SK-N-SH (cell line): ENCODE data around the gene GALNT18. TPM values are rescaled to one million over a fixed set of nuclear protein-coding genes. Genes with fewer than 3 reads are reported as not detected.

ENCODE experiments used
- CTCF ChIA-PET: fragments of 300-600, 350-600 bp; formaldehyde crosslinking; extraction: SDS; loops from one replicate; lab custom pipeline; 2021; lab: Yijun Ruan, JAX
- POLR2A ChIA-PET: fragments of 350-600 bp; sonication (Branson Sonifier 250); formaldehyde crosslinking; extraction: SDS; loops from one replicate; lab custom pipeline; 2020; ENCODE audit warnings: antibody characterized with exemption, inconsistent platforms; lab: Yijun Ruan, JAX
- DNase-seq: peaks from one replicate; pipeline ENCODE4 v3.0.0; 2012
- H2AFZ ChIP-seq: fragments of 200-600 bp; sonication (generic); 2 replicates; pipeline ENCODE4 v1.8.1; 2016; ENCODE audit warnings: antibody characterized with exemption, mild to moderate bottlenecking, low read depth
- H3F3A ChIP-seq: fragments of 200-600 bp; sonication (generic); replicated peaks from 2 replicates; pipeline ENCODE3; 2016; ENCODE audit warnings: antibody characterized with exemption, mild to moderate bottlenecking; ENCODE audit not compliant: insufficient read depth
- H3K27ac ChIP-seq, 2 experiments: fragments of 200-500 bp in 1 of 2; fragments of 200-600 bp in 1 of 2; sonication (Bioruptor generic) in 1 of 2; sonication (generic), shearing (Covaris generic) in 1 of 2; 2 replicates each; pipeline versions ENCODE4 v1.5.1 to v1.6.1; 2014 to 2016; ENCODE audit warnings: low read depth in 2 of 2, inconsistent platforms in 1 of 2, low read length in 1 of 2, mild to moderate bottlenecking in 1 of 2, mixed read lengths in 1 of 2
- H3K27me3 ChIP-seq: fragments of 200-600 bp; sonication (generic), shearing (Covaris generic); 2 replicates; pipeline ENCODE4 v1.6.1; 2016; ENCODE audit warnings: mixed run types; ENCODE audit not compliant: insufficient read depth
- H3K36me3 ChIP-seq, 2 experiments: fragments of 200-500 bp in 1 of 2; fragments of 200-600 bp in 1 of 2; sonication (Bioruptor generic) in 1 of 2; sonication (generic) in 1 of 2; replicated peaks in 1 of 2; 2 replicates each; pipeline versions ENCODE3 to v1.5.1; 2014 to 2016; ENCODE audit warnings: low read length in 1 of 2, mild to moderate bottlenecking in 1 of 2; ENCODE audit not compliant: insufficient read depth in 2 of 2, control insufficient read depth in 1 of 2
- H3K4me1 ChIP-seq, 2 experiments: fragments of 200-500 bp in 1 of 2; fragments of 200-600 bp in 1 of 2; sonication (Bioruptor generic) in 1 of 2; sonication (generic), shearing (Covaris generic) in 1 of 2; 2 replicates each; pipeline versions ENCODE4 v1.5.1 to v1.6.1; 2014 to 2016; ENCODE audit warnings: low read depth in 1 of 2, low read length in 1 of 2, mixed run types in 1 of 2; ENCODE audit not compliant: insufficient read depth in 2 of 2, control insufficient read depth in 1 of 2
- H3K4me2 ChIP-seq: fragments of 200-600 bp; sonication (generic), shearing (Covaris generic); 2 replicates; pipeline ENCODE4 v1.6.1; 2017; ENCODE audit warnings: mixed run types
- H3K4me3 ChIP-seq, 2 experiments: fragments of 200-500 bp in 1 of 2; fragments of 200-600 bp in 1 of 2; sonication (Bioruptor generic) in 1 of 2; sonication (generic), shearing (Covaris generic) in 1 of 2; 2 replicates each; pipeline versions ENCODE4 v1.5.1 to v1.8.1; 2014 to 2016; ENCODE audit warnings: low read depth in 2 of 2, inconsistent platforms in 1 of 2, low read length in 1 of 2, mild to moderate bottlenecking in 1 of 2, mixed read lengths in 1 of 2, moderate library complexity in 1 of 2
- H3K79me2 ChIP-seq: fragments of 200-600 bp; sonication (generic); 2 replicates; pipeline ENCODE4 v1.8.1; 2017; ENCODE audit warnings: mild to moderate bottlenecking; ENCODE audit not compliant: insufficient read depth
- H3K9ac ChIP-seq: fragments of 200-600 bp; sonication (generic); 2 replicates; pipeline ENCODE4 v1.6.1; 2017; ENCODE audit warnings: mixed run types
- H3K9me2 ChIP-seq: fragments of 200-600 bp; sonication (generic); 2 replicates; pipeline ENCODE4 v1.6.1; 2017; ENCODE audit warnings: mixed run types
- H3K9me3 ChIP-seq: fragments of 200-600 bp; sonication (generic); 2 replicates; pipeline ENCODE4 v1.6.1; 2017; ENCODE audit warnings: mixed run types, mild to moderate bottlenecking, moderate library complexity
- H4K20me1 ChIP-seq: fragments of 200-600 bp; sonication (generic); 2 replicates; pipeline ENCODE4 v1.6.1; 2017; ENCODE audit warnings: mild to moderate bottlenecking, mixed run types; ENCODE audit not compliant: insufficient read depth
- CHD2 ChIP-seq: fragments of 150-350 bp; IDR thresholded peaks from 2 replicates; pipeline ENCODE4 v1.6.1; 2018; ENCODE audit warnings: low read length; ENCODE audit not compliant: partially characterized antibody
- EP300 ChIP-seq, 2 experiments: IDR thresholded peaks; 2 replicates each; pipeline versions ENCODE4 v1.4.0 to v1.6.1; 2012; ENCODE audit warnings: borderline replicate concordance in 1 of 2, low read depth in 1 of 2, low read length in 1 of 2
- FOSL2 ChIP-seq: IDR thresholded peaks from 2 replicates; pipeline ENCODE4 v1.4.0; 2012; ENCODE audit warnings: low read depth, mild to moderate bottlenecking, moderate library complexity, borderline replicate concordance
- FOXJ3 ChIP-seq: sonication (generic); formaldehyde crosslinking; IDR thresholded peaks from 2 replicates; pipeline ENCODE4 v1.5.1; 2020; ENCODE audit warnings: mild to moderate bottlenecking, missing genetic modification reagents
- FOXM1 ChIP-seq: IDR thresholded peaks from 2 replicates; pipeline ENCODE4 v1.4.0; 2012; ENCODE audit warnings: low read depth, mild to moderate bottlenecking
- JUND ChIP-seq: IDR thresholded peaks from 2 replicates; pipeline ENCODE4 v1.4.0; 2012
- MXI1 ChIP-seq: IDR thresholded peaks from 2 replicates; pipeline ENCODE4 v1.6.1; 2012; ENCODE audit warnings: mild to moderate bottlenecking, low read depth, low read length, improper control_type of control experiment
- NFIC ChIP-seq: IDR thresholded peaks from 2 replicates; pipeline ENCODE4 v1.4.0; 2012; ENCODE audit warnings: borderline replicate concordance
- RCOR1 ChIP-seq: fragments of 150-350 bp; IDR thresholded peaks from 2 replicates; pipeline ENCODE4 v1.6.1; 2017; ENCODE audit warnings: antibody characterized with exemption, low read length
- RFX5 ChIP-seq: IDR thresholded peaks from 2 replicates; pipeline ENCODE4 v1.6.1; 2012; ENCODE audit warnings: mild to moderate bottlenecking, improper control_type of control experiment, low read length
- RXRA ChIP-seq: IDR thresholded peaks from 2 replicates; pipeline ENCODE4 v1.4.0; 2012; ENCODE audit warnings: low read depth, mild to moderate bottlenecking, borderline replicate concordance
- SIN3A ChIP-seq: IDR thresholded peaks from 2 replicates; pipeline ENCODE4 v1.6.1; 2012; ENCODE audit warnings: low read depth, mild to moderate bottlenecking, low read length, moderate library complexity, borderline replicate concordance
- SMC3 ChIP-seq: IDR thresholded peaks from 2 replicates; pipeline ENCODE4 v1.6.1; 2012; ENCODE audit warnings: low read depth, low read length, improper control_type of control experiment
- TAF1 ChIP-seq: IDR thresholded peaks from 2 replicates; pipeline ENCODE4 v1.6.1; 2012; ENCODE audit warnings: low read depth, mild to moderate bottlenecking, low read length, moderate library complexity, borderline replicate concordance
- TCF12 ChIP-seq: IDR thresholded peaks from 2 replicates; pipeline ENCODE4 v1.4.0; 2012
- TEAD4 ChIP-seq: IDR thresholded peaks from 2 replicates; pipeline ENCODE4 v1.4.0; 2012; ENCODE audit warnings: mild to moderate bottlenecking, borderline replicate concordance; ENCODE audit not compliant: insufficient read depth
- YY1 ChIP-seq: IDR thresholded peaks from 2 replicates; pipeline ENCODE4 v1.4.0; 2012; ENCODE audit warnings: low read depth, mild to moderate bottlenecking
- WGBS: methylation state at CpG from one replicate; pipeline ENCODE4 v1.1.6; 2017; ENCODE audit warnings: low lambda C conversion rate; 5-methylcytosine and 5-hydroxymethylcytosine counted together
- polyA plus RNA-seq, 3 experiments: library from polyadenylated mRNA; depleted of rRNA; stranded (reverse); fragments of >200 nt; gene quantifications; 2 replicates each; pipeline ENCODE4 v1.2.3, GENCODE V29; 2012
- TF ChIP-seq, protein P1 (sequence below): IDR thresholded peaks from 2 replicates; pipeline ENCODE4 v1.4.0; 2012; ENCODE audit warnings: low read depth, borderline replicate concordance
- TF ChIP-seq, protein P2 (sequence below): fragments of 150-350 bp; IDR thresholded peaks from 2 replicates; pipeline ENCODE4 v1.6.1; 2016; ENCODE audit warnings: mild to moderate bottlenecking, low read depth, low read length
- TF ChIP-seq, protein P3 (sequence below): fragments of 150-350 bp; IDR thresholded peaks from 2 replicates; pipeline ENCODE4 v1.6.1; 2017; ENCODE audit warnings: antibody characterized with exemption, low read length, low read depth, borderline replicate concordance
- TF ChIP-seq, protein P4 (sequence below): IDR thresholded peaks from 2 replicates; pipeline ENCODE4 v1.6.1; 2012; ENCODE audit warnings: mild to moderate bottlenecking, low read depth, low read length, moderate library complexity

Gene GALNT18
- polyA plus RNA-seq, 1 of the 3 experiments (the other 2 are of a cell fraction) = 0.64 TPM

DNA sequence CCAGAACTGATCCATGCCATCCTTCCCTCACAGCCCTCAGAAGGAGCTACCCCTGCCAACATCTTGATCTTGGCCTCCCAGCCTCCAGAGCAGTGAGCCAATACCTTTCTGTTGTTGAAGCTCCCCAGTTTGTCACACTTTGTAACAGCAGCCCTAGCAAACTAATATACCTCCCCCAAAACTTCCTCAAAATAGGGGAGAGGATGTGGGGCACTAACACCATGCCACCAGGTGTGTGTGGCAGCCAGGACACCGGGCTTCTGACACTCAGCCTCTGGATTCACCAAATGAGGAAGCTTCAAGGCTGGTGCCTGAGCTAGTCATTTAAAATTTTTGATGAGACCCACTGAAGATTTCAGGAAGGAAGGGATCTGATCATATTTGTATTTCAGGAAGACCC lies 353.7 kb downstream of the GALNT18 start:
- POLR2A ChIA-PET = no interaction called here
- CTCF ChIA-PET = interaction anchor here (0.6 to 1.2 kb wide), 2 partner anchors 9 to 13 kb away, joined by 3 read pairs; no protein-coding TSS in a partner anchor
- TF ChIP-seq RXRA = no peak
- no peak for TF ChIP-seq RFX5
- no peak for TF ChIP-seq RCOR1
- TF ChIP-seq NFIC = no peak
- no peak for TF ChIP-seq TCF12
- TF ChIP-seq TAF1 = no peak
- TF ChIP-seq FOXM1 = no peak
- TF ChIP-seq JUND = no peak
- TF ChIP-seq FOXJ3 = no peak
- TF ChIP-seq MXI1 = no peak

DNA sequence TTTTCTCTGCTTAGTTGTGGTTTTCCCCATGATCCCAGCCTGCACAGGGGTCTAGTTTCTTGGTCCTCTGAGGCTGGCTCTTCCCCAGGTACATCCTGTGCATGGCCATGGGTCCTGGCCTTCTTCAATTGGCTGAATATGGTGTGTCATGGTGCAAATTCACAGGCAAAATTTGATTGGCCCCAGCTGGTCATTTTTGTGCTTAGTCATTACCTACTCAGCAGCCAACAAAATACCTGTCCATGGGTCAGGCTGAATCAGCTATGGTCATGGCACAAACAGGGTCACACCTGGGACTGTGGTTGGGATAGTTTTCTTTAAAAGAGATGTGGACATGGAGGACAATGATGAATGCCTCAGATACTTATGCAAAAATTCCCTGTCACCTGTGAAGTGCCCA lies 354.5 kb downstream of the GALNT18 start:
- Histone ChIP-seq H3K4me3 (no peak overlapping the region), H3K4me1 (peaks cover 0 to 8% of the 10 kb centered on the region in 2 experiments; a peak in 1 of 4 replicates), H3K9me3 (no peaks in the 10 kb centered on the region), H3K27me3 (no peaks in the 10 kb centered on the region), H3K36me3 (no peaks in the 10 kb centered on the region), H3K9ac (no peak overlapping the region), H3K9me2 (no peaks in the 10 kb centered on the region), H2AFZ (no peak overlapping the region), H3F3A (no peaks in the 10 kb centered on the region), H3K4me2 (no peak overlapping the region), H3K79me2 (no peaks in the 10 kb centered on the region), H3K27ac (no peak overlapping the region), H4K20me1 (no peaks in the 10 kb centered on the region)
- ChIA-PET POLR2A (interaction anchor here (0.6 kb wide), 1 partner anchor 1663 kb away, joined by 4 read pairs; no protein-coding TSS in a partner anchor), CTCF (interaction anchor here (1.0 to 1.1 kb wide), 2 partner anchors 17 to 153 kb away, joined by 4 read pairs; no protein-coding TSS in a partner anchor)
- TF ChIP-seq CHD2 (no peak), TAF1 (no peak), NFIC (no peak), EP300 (IDR thresholded peaks at IDR 0.05; ENCODE audit: borderline replicate concordance in 1 of 2, low read depth in 1 of 2, low read length in 1 of 2) (no peak), TEAD4 (no peak), YY1 (no peak), JUND (no peak), RCOR1 (no peak), SMC3 (no peak), SIN3A (no peak), FOSL2 (no peak), MXI1 (no peak)
- TF ChIP-seq, protein P1, sequence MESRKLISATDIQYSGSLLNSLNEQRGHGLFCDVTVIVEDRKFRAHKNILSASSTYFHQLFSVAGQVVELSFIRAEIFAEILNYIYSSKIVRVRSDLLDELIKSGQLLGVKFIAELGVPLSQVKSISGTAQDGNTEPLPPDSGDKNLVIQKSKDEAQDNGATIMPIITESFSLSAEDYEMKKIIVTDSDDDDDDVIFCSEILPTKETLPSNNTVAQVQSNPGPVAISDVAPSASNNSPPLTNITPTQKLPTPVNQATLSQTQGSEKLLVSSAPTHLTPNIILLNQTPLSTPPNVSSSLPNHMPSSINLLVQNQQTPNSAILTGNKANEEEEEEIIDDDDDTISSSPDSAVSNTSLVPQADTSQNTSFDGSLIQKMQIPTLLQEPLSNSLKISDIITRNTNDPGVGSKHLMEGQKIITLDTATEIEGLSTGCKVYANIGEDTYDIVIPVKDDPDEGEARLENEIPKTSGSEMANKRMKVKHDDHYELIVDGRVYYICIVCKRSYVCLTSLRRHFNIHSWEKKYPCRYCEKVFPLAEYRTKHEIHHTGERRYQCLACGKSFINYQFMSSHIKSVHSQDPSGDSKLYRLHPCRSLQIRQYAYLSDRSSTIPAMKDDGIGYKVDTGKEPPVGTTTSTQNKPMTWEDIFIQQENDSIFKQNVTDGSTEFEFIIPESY = no peak
- TF ChIP-seq, protein P2, sequence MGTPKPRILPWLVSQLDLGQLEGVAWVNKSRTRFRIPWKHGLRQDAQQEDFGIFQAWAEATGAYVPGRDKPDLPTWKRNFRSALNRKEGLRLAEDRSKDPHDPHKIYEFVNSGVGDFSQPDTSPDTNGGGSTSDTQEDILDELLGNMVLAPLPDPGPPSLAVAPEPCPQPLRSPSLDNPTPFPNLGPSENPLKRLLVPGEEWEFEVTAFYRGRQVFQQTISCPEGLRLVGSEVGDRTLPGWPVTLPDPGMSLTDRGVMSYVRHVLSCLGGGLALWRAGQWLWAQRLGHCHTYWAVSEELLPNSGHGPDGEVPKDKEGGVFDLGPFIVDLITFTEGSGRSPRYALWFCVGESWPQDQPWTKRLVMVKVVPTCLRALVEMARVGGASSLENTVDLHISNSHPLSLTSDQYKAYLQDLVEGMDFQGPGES = no peak
- TF ChIP-seq, protein P3, sequence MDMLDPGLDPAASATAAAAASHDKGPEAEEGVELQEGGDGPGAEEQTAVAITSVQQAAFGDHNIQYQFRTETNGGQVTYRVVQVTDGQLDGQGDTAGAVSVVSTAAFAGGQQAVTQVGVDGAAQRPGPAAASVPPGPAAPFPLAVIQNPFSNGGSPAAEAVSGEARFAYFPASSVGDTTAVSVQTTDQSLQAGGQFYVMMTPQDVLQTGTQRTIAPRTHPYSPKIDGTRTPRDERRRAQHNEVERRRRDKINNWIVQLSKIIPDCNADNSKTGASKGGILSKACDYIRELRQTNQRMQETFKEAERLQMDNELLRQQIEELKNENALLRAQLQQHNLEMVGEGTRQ = no peak
- TF ChIP-seq, protein P4, sequence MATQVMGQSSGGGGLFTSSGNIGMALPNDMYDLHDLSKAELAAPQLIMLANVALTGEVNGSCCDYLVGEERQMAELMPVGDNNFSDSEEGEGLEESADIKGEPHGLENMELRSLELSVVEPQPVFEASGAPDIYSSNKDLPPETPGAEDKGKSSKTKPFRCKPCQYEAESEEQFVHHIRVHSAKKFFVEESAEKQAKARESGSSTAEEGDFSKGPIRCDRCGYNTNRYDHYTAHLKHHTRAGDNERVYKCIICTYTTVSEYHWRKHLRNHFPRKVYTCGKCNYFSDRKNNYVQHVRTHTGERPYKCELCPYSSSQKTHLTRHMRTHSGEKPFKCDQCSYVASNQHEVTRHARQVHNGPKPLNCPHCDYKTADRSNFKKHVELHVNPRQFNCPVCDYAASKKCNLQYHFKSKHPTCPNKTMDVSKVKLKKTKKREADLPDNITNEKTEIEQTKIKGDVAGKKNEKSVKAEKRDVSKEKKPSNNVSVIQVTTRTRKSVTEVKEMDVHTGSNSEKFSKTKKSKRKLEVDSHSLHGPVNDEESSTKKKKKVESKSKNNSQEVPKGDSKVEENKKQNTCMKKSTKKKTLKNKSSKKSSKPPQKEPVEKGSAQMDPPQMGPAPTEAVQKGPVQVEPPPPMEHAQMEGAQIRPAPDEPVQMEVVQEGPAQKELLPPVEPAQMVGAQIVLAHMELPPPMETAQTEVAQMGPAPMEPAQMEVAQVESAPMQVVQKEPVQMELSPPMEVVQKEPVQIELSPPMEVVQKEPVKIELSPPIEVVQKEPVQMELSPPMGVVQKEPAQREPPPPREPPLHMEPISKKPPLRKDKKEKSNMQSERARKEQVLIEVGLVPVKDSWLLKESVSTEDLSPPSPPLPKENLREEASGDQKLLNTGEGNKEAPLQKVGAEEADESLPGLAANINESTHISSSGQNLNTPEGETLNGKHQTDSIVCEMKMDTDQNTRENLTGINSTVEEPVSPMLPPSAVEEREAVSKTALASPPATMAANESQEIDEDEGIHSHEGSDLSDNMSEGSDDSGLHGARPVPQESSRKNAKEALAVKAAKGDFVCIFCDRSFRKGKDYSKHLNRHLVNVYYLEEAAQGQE = no peak
- no peak for DNase-seq

More for the DNA sequence above, 353.7 kb downstream of the GALNT18 start:
- Histone ChIP-seq H3K4me2 (no peak overlapping the region), H3K4me1 (peaks cover 0 to 7% of the 10 kb centered on the region in 2 experiments; a peak in 1 of 4 replicates), H3K79me2 (no peaks in the 10 kb centered on the region), H3K27ac (no peak overlapping the region), H4K20me1 (no peaks in the 10 kb centered on the region), H2AFZ (no peak overlapping the region), H3K4me3 (no peak overlapping the region), H3K9ac (no peak overlapping the region), H3K9me2 (no peaks in the 10 kb centered on the region), H3F3A (no peaks in the 10 kb centered on the region), H3K9me3 (no peaks in the 10 kb centered on the region), H3K36me3 (no peaks in the 10 kb centered on the region), H3K27me3 (no peaks in the 10 kb centered on the region)
- no peak for DNase-seq
- WGBS = 45% methylated on average over 1 of the region's 1 CpG
